Sigmoid colon (tissue), 3 donors: Measurements from ENCODE around the gene FLNC.

Experiments
- CTCF ChIP-seq, 4 experiments: fragments of 450-650 bp in 3 of 4; fragments of 200-600 bp in 1 of 4; IDR thresholded peaks; one replicate each; pipeline ENCODE4 v1.5.1; 2016 to 2019; ENCODE audit warnings: antibody characterized with exemption in 4 of 4, mild to moderate bottlenecking in 3 of 4, moderate library complexity in 2 of 4
- POLR2A ChIP-seq, 2 donors: fragments of 450-650 bp; IDR thresholded peaks; one replicate each; pipeline ENCODE4 v1.6.1; 2016; ENCODE audit warnings: antibody characterized with exemption in 2 of 2, mild to moderate bottlenecking in 2 of 2, moderate library complexity in 2 of 2

- TF ChIP-seq CTCF (IDR thresholded peaks at IDR 0.05) (no peak), POLR2A (IDR thresholded peaks at IDR 0.05) (no peak)
Measured at GRCh38 chr7:128842674-128843641, 12.8 kb downstream of the FLNC start.
